HepG2 (cell line): Measurements from ENCODE around the gene ZNF740. TPM values are rescaled to one million over a fixed set of nuclear protein-coding genes. Genes with fewer than 3 reads are reported as not detected.
A peak's percentile ranks its signal among the peaks of the same experiment; 100 is the strongest.

Source experiments
- ATAC-seq: fragments of 200-7000 bp; cut with Tn5 transposase; 3 replicates; pipeline ENCODE4 v1.9.1; 2020; ENCODE audit warnings: mild to moderate bottlenecking, moderate library complexity
- BruUV-seq: library from RNA; stranded (reverse); fragments of 400-500 nt; replicated peaks from 2 replicates; lab custom pipeline; 2021; lab: Mats Ljungman, UMichigan
- CTCF ChIA-PET: fragments of 300-600 bp; formaldehyde crosslinking; extraction: SDS; loops from one replicate; lab custom pipeline; 2021; ENCODE audit warnings: low total read pairs, inconsistent platforms, low intra/inter-chr PET ratio; lab: Yijun Ruan, JAX
- POLR2A ChIA-PET: fragments of 350-600 bp; sonication (Branson Sonifier 250); formaldehyde crosslinking; loops from one replicate; lab custom pipeline; 2020; ENCODE audit warnings: antibody characterized with exemption, inconsistent platforms; lab: Yijun Ruan, JAX
- DNase-seq: peaks from one replicate; pipeline ENCODE4 v3.0.0-alpha.2; 2015; ENCODE audit warnings: low spot score
- FAIRE-seq: peaks from 3 replicates; lab custom pipeline; 2011; peaks lifted over from hg19 to GRCh38; lab: Jason Lieb, UNC
- H2AFZ ChIP-seq: one replicate; pipeline ENCODE4 v1.6.1; 2011; ENCODE audit warnings: low read length, inconsistent platforms
- H3K27ac ChIP-seq: fragments of 300-600 bp; 3 replicates; pipeline ENCODE4 v1.8.0; 2011; ENCODE audit warnings: mixed run types, mild to moderate bottlenecking, mixed read lengths, low read length, inconsistent platforms; ENCODE audit not compliant: insufficient read depth; ENCODE audit errors: extremely low read length
- H3K27me3 ChIP-seq, 2 experiments: fragments of 200-600 bp in 1 of 2; 2 replicates in 1 of 2; 3 replicates in 1 of 2; pipeline versions ENCODE4 v1.6.0 to v1.8.0; 2011; ENCODE audit warnings: low read length in 2 of 2, mild to moderate bottlenecking in 2 of 2, moderate library complexity in 2 of 2, inconsistent platforms in 1 of 2; ENCODE audit not compliant: insufficient read depth in 2 of 2, control insufficient read depth in 1 of 2
- H3K36me3 ChIP-seq, 2 experiments: fragments of 200-600 bp in 1 of 2; replicated peaks in 1 of 2; 2 replicates in 1 of 2; 3 replicates in 1 of 2; pipeline versions ENCODE4 v1.5.1 to v1.8.0; 2011; ENCODE audit warnings: low read length in 2 of 2, inconsistent platforms in 1 of 2; ENCODE audit not compliant: insufficient read depth in 2 of 2, control insufficient read depth in 1 of 2
- H3K4me1 ChIP-seq: 2 replicates; pipeline ENCODE4 v1.5.1; 2012; ENCODE audit warnings: low read length, inconsistent platforms; ENCODE audit not compliant: insufficient read depth
- H3K4me2 ChIP-seq: 2 replicates; pipeline ENCODE4 v1.6.0; 2011; ENCODE audit warnings: low read depth, low read length, inconsistent platforms
- H3K4me3 ChIP-seq, 3 experiments: fragments of 200-600 bp in 1 of 3; sonication (generic), shearing (Covaris generic) in 1 of 3; replicated peaks in 1 of 3; 2 replicates each; pipeline ENCODE4 v1.5.1; 2011 to 2016; ENCODE audit warnings: low read length in 3 of 3, inconsistent platforms in 2 of 3, low read depth in 2 of 3, mild to moderate bottlenecking in 2 of 3, control low read depth in 1 of 3, mixed read lengths in 1 of 3; ENCODE audit not compliant: insufficient read depth in 1 of 3
- H3K79me2 ChIP-seq: one replicate; pipeline ENCODE4 v1.6.1; 2011; ENCODE audit warnings: low read length, inconsistent platforms; ENCODE audit not compliant: insufficient read depth
- H3K9ac ChIP-seq: 2 replicates; pipeline ENCODE4 v1.6.0; 2011; ENCODE audit warnings: mild to moderate bottlenecking, low read depth, low read length, inconsistent platforms; ENCODE audit not compliant: insufficient read depth
- H3K9me3 ChIP-seq: 2 replicates; pipeline ENCODE4 v1.5.1; 2012; ENCODE audit warnings: mild to moderate bottlenecking, low read length
- H4K20me1 ChIP-seq: 2 replicates; pipeline ENCODE4 v1.6.0; 2011; ENCODE audit warnings: inconsistent platforms, mild to moderate bottlenecking, low read length, moderate library complexity; ENCODE audit not compliant: insufficient read depth
- ARID3A ChIP-seq: IDR thresholded peaks from 2 replicates; pipeline ENCODE4 v1.6.1; 2012; ENCODE audit warnings: low read depth, low read length, improper control_type of control experiment
- FOXA3 ChIP-seq: IDR thresholded peaks from 2 replicates; pipeline ENCODE4 v1.6.1; 2016; ENCODE audit warnings: missing genetic modification reagents, missing compliant biosample characterization
- HNF4A ChIP-seq: sonication (generic); formaldehyde crosslinking; IDR thresholded peaks from 2 replicates; pipeline ENCODE4 v1.4.0; 2020; ENCODE audit warnings: missing genetic modification reagents
- IRF2 ChIP-seq: IDR thresholded peaks from 2 replicates; pipeline ENCODE4 v1.6.1; 2018; ENCODE audit warnings: missing genetic modification reagents, missing compliant biosample characterization
- MAX ChIP-seq: IDR thresholded peaks from 2 replicates; pipeline ENCODE4 v1.6.1; 2012; ENCODE audit warnings: inconsistent platforms
- MAZ ChIP-seq, 2 experiments: sonication (generic) in 1 of 2; formaldehyde crosslinking in 1 of 2; IDR thresholded peaks; 2 replicates each; pipeline versions ENCODE4 v1.5.0 to v1.6.1; 2012 to 2020; ENCODE audit warnings: low read depth in 2 of 2, mild to moderate bottlenecking in 2 of 2, borderline replicate concordance in 1 of 2, improper control_type of control experiment in 1 of 2, low read length in 1 of 2, missing genetic modification reagents in 1 of 2, moderate library complexity in 1 of 2
- MEF2D ChIP-seq: sonication (generic); formaldehyde crosslinking; IDR thresholded peaks from 2 replicates; pipeline ENCODE4 v1.5.1; 2020; ENCODE audit warnings: mild to moderate bottlenecking, missing genetic modification reagents
- NFE2 ChIP-seq: sonication (generic); formaldehyde crosslinking; IDR thresholded peaks from 2 replicates; pipeline ENCODE4 v1.4.0; 2020; ENCODE audit warnings: missing genetic modification reagents
- SALL1 ChIP-seq: sonication (generic); formaldehyde crosslinking; IDR thresholded peaks from 2 replicates; pipeline ENCODE4 v1.8.0; 2022; ENCODE audit warnings: mild to moderate bottlenecking, missing genetic modification reagents
- TGIF2 ChIP-seq: IDR thresholded peaks from 2 replicates; pipeline ENCODE4 v1.6.1; 2016; ENCODE audit warnings: control low read depth, missing compliant biosample characterization
- U2AF2 ChIP-seq: fragments of 200-400 bp; formaldehyde crosslinking; IDR thresholded peaks from 2 replicates; pipeline ENCODE4 v1.6.1; 2017; ENCODE audit warnings: low read depth, mild to moderate bottlenecking, low read length
- ZKSCAN1 ChIP-seq: fragments of 150-350 bp; IDR thresholded peaks from 2 replicates; pipeline ENCODE4 v1.6.1; 2014; ENCODE audit warnings: low read length
- ZNF430 ChIP-seq: sonication (generic); formaldehyde crosslinking; IDR thresholded peaks from 2 replicates; pipeline ENCODE4 v1.9.0; 2021; ENCODE audit warnings: mild to moderate bottlenecking, missing genetic modification reagents
- ZNF530 ChIP-seq: sonication (generic); formaldehyde crosslinking; IDR thresholded peaks from 2 replicates; pipeline ENCODE4 v1.5.0; 2020; ENCODE audit warnings: low read depth, mild to moderate bottlenecking, missing genetic modification reagents
- ZNF550 ChIP-seq: sonication (generic); formaldehyde crosslinking; IDR thresholded peaks from 2 replicates; pipeline ENCODE4 v1.4.0; 2020; ENCODE audit warnings: mild to moderate bottlenecking, missing genetic modification reagents, borderline replicate concordance
- ZNF792 ChIP-seq: IDR thresholded peaks from 2 replicates; pipeline ENCODE4 v1.6.1; 2016
- ZSCAN20 ChIP-seq: sonication (generic); formaldehyde crosslinking; IDR thresholded peaks from 2 replicates; pipeline ENCODE4 v1.4.0; 2020; ENCODE audit warnings: missing genetic modification reagents, mild to moderate bottlenecking, borderline replicate concordance
- WGBS: methylation state at CpG from one replicate; pipeline ENCODE4 v1.1.6; 2017; ENCODE audit warnings: low lambda C conversion rate; 5-methylcytosine and 5-hydroxymethylcytosine counted together
- in situ Hi-C: cut with HindIII; loops from 2 replicates; pipeline ENCODE4 v1.10.0; 2017; ENCODE audit warnings: low pct_unique_long_range_greater_than_20kb; ENCODE audit not compliant: extremely low pct_ligation_motif_present
- intact Hi-C: fragments of 100-400 bp; cut with micrococcal nuclease; formaldehyde crosslinking; loops from one replicate; pipeline ENCODE4 v1.10.0; 2022; ENCODE audit not compliant: unreplicated experiment
- polyA plus RNA-seq, 8 experiments: library from polyadenylated mRNA; depleted of rRNA in 3 of 8; stranded (reverse) in 7 of 8; unstranded in 1 of 8; fragments of >200 nt; fragmentation: Illumina TruSeq in 4 of 8; extraction: Trizol in 4 of 8; gene quantifications; 2 replicates each; pipeline versions ENCODE4 v1.2.1 to v1.2.3, GENCODE V29; 2011 to 2016; ENCODE audit warnings: low read depth in 4 of 8, missing spikeins in 1 of 8, mixed read lengths in 1 of 8; ENCODE audit not compliant: insufficient read depth in 1 of 8
- total RNA-seq, 5 experiments: library from RNA; depleted of rRNA; stranded (reverse); fragments of >200 nt; fragmentation: Illumina TruSeq; extraction: Trizol; gene quantifications; 2 replicates each; pipeline ENCODE4 v1.2.3, GENCODE V29; 2016; ENCODE audit warnings: low read depth in 1 of 5
- TF ChIP-seq, protein P1 (sequence below): IDR thresholded peaks from 2 replicates; pipeline ENCODE4 v1.6.1; 2016; ENCODE audit warnings: mild to moderate bottlenecking
- TF ChIP-seq, protein P2 (sequence below): sonication (generic); formaldehyde crosslinking; IDR thresholded peaks from 2 replicates; pipeline ENCODE4 v1.5.0; 2020; ENCODE audit warnings: mild to moderate bottlenecking, missing genetic modification reagents, borderline replicate concordance

Gene ZNF740
- total and polyA plus RNA-seq, 2 of the 13 experiments (the other 11 are each of a cell fraction or from before 2014, with no cell fraction given): 16.9 to 19.0 TPM

GRCh38 chr12:53174881-53175491, 5.5 kb upstream of the ZNF740 start:
- Histone ChIP-seq H2AFZ (no peak overlapping the region), H3K79me2 (peaks cover 3% of the 10 kb centered on the region), H3K9me3 (no peaks in the 10 kb centered on the region), H4K20me1 (no peaks in the 10 kb centered on the region), H3K36me3 (no peaks in the 10 kb centered on the region), H3K4me2 (peak overlapping the region; percentile 67), H3K9ac (peak overlapping the region; percentile 18; the same call in 1 of the 2 replicates), H3K27ac (peak overlapping the region; percentile 69), H3K4me1 (peaks cover 54% of the 10 kb centered on the region), H3K4me3 (no peak overlapping the region; a peak in 1 of 6 replicates), H3K27me3 (no peaks in the 10 kb centered on the region; a peak in 1 of 5 replicates)
- ATAC-seq (peak; percentile 94), DNase-seq (peak; percentile 94), FAIRE-seq (peak; percentile 99)
- in situ Hi-C loops (no loop called here), intact Hi-C loops (loop anchor here (2.0 kb wide), 1 partner anchor 16 kb away; no protein-coding TSS in a partner anchor)
- no TSS peak for BruUV-seq
- ChIA-PET CTCF (interaction anchor here (0.8 to 1.3 kb wide), 2 partner anchors 15 kb away, joined by 4 to 6 read pairs; no protein-coding TSS in a partner anchor), POLR2A (interaction anchor here (0.7 to 2.2 kb wide), 9 partner anchors 10 to 120 kb away, joined by 3 to 9 read pairs (median 5); partner anchors contain the start of genes PFDN5, SOAT2 and SPRYD3)
- 0% methylated on average over 4 of the region's 4 CpGs for WGBS
- TF ChIP-seq ARID3A (peak; percentile 35; the same call in 1 of the 2 replicates), TGIF2 (peak; percentile 70; the same call in 1 of the 2 replicates), ZNF530 (CRISPR knock-in tag) (no peak), HNF4A (CRISPR knock-in tag) (peak; percentile 77), MAX (peak; percentile 60; the same call in 1 of the 2 replicates), ZSCAN20 (CRISPR knock-in tag) (no peak), FOXA3 (CRISPR knock-in tag) (peak; percentile 84), ZNF792 (CRISPR knock-in tag) (peak; percentile 76; the same call in 1 of the 2 replicates), ZKSCAN1 (peak; percentile 54; the same call in 1 of the 2 replicates), MAZ (IDR thresholded peaks at IDR 0.05; ENCODE audit: borderline replicate concordance, low read depth, low read length) (peak; percentile 32; the same call in 1 of the 2 replicates), MAZ (CRISPR knock-in tag; IDR thresholded peaks at IDR 0.05; ENCODE audit: low read depth) (peak; percentile 69), ZNF430 (CRISPR knock-in tag) (no peak; the same call in 1 of the 2 replicates), U2AF2 (no peak), NFE2 (CRISPR knock-in tag) (no peak), SALL1 (CRISPR knock-in tag) (peak; percentile 89), IRF2 (CRISPR knock-in tag) (peak; percentile 45; the same call in 1 of the 2 replicates), ZNF550 (CRISPR knock-in tag) (no peak), MEF2D (no peak)
- TF ChIP-seq, protein P1, sequence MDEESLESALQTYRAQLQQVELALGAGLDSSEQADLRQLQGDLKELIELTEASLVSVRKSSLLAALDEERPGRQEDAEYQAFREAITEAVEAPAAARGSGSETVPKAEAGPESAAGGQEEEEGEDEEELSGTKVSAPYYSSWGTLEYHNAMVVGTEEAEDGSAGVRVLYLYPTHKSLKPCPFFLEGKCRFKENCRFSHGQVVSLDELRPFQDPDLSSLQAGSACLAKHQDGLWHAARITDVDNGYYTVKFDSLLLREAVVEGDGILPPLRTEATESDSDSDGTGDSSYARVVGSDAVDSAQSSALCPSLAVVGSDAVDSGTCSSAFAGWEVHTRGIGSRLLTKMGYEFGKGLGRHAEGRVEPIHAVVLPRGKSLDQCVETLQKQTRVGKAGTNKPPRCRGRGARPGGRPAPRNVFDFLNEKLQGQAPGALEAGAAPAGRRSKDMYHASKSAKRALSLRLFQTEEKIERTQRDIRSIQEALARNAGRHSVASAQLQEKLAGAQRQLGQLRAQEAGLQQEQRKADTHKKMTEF (CRISPR knock-in tag): peak; percentile 73; the same call in 1 of the 2 replicates
- TF ChIP-seq, protein P2, sequence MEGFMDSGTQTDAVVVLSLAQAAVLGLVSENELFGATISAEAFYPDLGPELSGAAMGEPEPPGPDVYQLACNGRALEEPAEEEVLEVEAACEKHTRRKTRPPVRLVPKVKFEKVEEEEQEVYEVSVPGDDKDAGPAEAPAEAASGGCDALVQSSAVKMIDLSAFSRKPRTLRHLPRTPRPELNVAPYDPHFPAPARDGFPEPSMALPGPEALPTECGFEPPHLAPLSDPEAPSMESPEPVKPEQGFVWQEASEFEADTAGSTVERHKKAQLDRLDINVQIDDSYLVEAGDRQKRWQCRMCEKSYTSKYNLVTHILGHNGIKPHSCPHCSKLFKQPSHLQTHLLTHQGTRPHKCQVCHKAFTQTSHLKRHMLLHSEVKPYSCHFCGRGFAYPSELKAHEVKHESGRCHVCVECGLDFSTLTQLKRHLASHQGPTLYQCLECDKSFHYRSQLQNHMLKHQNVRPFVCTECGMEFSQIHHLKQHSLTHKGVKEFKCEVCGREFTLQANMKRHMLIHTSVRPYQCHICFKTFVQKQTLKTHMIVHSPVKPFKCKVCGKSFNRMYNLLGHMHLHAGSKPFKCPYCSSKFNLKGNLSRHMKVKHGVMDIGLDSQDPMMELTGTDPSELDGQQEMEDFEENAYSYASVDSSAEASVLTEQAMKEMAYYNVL (CRISPR knock-in tag): 0 out of 2 replicates have a peak, but pooled peaks have one; percentile 74
